ENCODE results near the gene PRR30. TPM values are rescaled to one million over a fixed set of nuclear protein-coding genes. Genes with fewer than 3 reads are reported as not detected.
A peak's percentile ranks its signal among the peaks of the same experiment; 100 is the strongest.

PRR30 gene
- total RNA-seq, 6 experiments from 2014 or later, result not detected

DNA sequence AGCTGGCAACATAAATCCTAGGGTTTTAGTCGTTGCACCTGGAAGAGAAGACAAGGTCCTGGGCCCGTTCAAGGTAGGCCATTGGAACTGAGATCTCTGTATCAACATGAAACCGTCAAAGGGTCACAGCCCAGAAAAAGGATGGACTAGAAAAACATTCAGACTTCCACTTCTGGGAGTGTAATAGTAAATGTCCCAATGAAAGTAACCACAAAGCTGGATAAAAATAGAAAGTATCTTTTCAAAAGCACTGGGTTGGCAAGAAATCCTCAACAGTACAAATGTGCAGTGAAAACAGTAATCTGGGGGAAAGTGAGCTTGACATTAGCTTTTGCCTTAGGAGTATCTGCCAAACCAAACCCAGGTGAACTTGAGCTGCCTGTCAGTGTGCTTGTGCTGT, 33.2 kb downstream of the PRR30 start:
- Mint-ChIP-seq H3K9me3 (no peaks in the 10 kb centered on the region), H3K27me3 (ENCODE audit: insufficient read depth) (peaks cover 33% of the 10 kb centered on the region), H3K27ac (no peak overlapping the region), H3K36me3 (ENCODE audit: low read depth) (no peaks in the 10 kb centered on the region), H3K4me3 (no peak overlapping the region), H3K4me1 (ENCODE audit: low read depth) (no peaks in the 10 kb centered on the region)
- no peak for DNase-seq
- TF ChIP-seq, protein P1, sequence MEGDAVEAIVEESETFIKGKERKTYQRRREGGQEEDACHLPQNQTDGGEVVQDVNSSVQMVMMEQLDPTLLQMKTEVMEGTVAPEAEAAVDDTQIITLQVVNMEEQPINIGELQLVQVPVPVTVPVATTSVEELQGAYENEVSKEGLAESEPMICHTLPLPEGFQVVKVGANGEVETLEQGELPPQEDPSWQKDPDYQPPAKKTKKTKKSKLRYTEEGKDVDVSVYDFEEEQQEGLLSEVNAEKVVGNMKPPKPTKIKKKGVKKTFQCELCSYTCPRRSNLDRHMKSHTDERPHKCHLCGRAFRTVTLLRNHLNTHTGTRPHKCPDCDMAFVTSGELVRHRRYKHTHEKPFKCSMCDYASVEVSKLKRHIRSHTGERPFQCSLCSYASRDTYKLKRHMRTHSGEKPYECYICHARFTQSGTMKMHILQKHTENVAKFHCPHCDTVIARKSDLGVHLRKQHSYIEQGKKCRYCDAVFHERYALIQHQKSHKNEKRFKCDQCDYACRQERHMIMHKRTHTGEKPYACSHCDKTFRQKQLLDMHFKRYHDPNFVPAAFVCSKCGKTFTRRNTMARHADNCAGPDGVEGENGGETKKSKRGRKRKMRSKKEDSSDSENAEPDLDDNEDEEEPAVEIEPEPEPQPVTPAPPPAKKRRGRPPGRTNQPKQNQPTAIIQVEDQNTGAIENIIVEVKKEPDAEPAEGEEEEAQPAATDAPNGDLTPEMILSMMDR (IDR thresholded peaks at IDR 0.05), result no peak

DNA sequence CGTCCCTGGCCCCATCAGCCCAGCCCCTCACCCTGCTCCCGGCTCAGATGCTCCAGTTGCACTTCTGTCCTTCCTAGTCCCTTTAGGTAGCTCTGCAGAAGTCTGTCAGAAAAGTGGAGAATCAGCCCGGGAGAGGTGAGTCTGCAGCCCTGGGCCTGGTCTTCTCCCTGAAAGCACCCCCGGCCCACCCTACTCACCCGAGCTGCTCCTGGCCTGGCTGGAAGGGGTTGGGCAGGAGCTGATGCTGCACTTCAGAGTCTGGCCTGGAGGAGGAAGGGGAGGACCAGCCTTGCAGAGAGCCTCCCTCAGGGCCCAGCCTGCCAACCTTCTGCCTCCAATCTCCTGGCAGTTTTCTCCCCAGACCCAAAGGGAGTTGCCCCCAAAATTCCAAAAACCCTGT, 36.9 kb downstream of the PRR30 start:
- H3K36me3 Mint-ChIP-seq (ENCODE audit: low read depth), result no peaks in the 10 kb centered on the region
- H3K27ac Mint-ChIP-seq, result no peak overlapping the region
- no peaks in the 10 kb centered on the region for H3K9me3 Mint-ChIP-seq
- TF ChIP-seq, protein P1 (IDR thresholded peaks at IDR 0.05), result peak; percentile 22; the same call in 1 of the 2 replicates
- peaks cover 31% of the 10 kb centered on the region for H3K27me3 Mint-ChIP-seq (ENCODE audit: insufficient read depth)
- H3K4me1 Mint-ChIP-seq (ENCODE audit: low read depth), result no peaks in the 10 kb centered on the region
- no peak for DNase-seq
- no peak overlapping the region for H3K4me3 Mint-ChIP-seq

DNA sequence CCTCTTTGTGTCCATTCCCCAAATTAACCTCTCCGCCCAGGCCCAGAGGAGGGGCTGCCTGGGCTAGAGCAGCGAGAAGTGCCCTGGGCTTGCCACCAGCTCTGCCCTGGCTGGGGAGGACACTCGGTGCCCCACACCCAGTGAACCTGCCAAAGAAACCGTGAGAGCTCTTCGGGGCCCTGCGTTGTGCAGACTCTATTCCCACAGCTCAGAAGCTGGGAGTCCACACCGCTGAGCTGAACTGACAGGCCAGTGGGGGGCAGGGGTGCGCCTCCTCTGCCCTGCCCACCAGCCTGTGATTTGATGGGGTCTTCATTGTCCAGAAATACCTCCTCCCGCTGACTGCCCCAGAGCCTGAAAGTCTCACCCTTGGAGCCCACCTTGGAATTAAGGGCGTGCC, 39.2 kb downstream of the PRR30 start:
- Mint-ChIP-seq H3K36me3 (ENCODE audit: low read depth) (no peaks in the 10 kb centered on the region), H3K27ac (no peak overlapping the region), H3K4me1 (ENCODE audit: low read depth) (peaks cover 15% of the 10 kb centered on the region; the same call in 1 of the 2 replicates), H3K27me3 (ENCODE audit: insufficient read depth) (peaks cover 24% of the 10 kb centered on the region), H3K4me3 (no peak overlapping the region), H3K9me3 (no peaks in the 10 kb centered on the region)
- TF ChIP-seq, protein P1 (IDR thresholded peaks at IDR 0.05), result no peak
- DNase-seq, result no peak

DNA sequence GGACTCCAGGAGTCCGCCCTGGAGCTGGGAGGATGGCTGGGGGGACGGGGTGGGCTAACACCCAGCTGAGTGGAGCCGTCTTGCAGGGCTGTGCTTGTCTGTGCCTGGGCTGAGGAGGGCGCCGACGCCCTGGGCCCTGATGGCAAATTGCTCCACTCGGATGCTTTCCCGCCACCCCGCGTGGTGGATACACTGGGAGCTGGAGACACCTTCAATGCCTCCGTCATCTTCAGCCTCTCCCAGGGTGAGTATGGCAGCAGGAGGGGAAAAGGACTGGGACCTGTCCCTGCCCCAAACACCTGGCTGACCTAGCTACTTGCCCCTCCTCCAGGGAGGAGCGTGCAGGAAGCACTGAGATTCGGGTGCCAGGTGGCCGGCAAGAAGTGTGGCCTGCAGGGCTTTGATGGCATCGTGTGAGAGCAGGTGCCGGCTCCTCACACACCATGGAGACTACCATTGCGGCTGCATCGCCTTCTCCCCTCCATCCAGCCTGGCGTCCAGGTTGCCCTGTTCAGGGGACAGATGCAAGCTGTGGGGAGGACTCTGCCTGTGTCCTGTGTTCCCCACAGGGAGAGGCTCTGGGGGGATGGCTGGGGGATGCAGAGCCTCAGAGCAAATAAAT, 39.8 kb downstream of the PRR30 start:
- Mint-ChIP-seq H3K4me1 (ENCODE audit: low read depth) (peaks cover 15% of the 10 kb centered on the region; the same call in 1 of the 2 replicates), H3K27ac (no peak overlapping the region), H3K4me3 (no peak overlapping the region), H3K36me3 (ENCODE audit: low read depth) (no peaks in the 10 kb centered on the region), H3K9me3 (no peaks in the 10 kb centered on the region), H3K27me3 (ENCODE audit: insufficient read depth) (peaks cover 21% of the 10 kb centered on the region)
- DNase-seq, result no peak
- TF ChIP-seq, protein P1 (IDR thresholded peaks at IDR 0.05), result no peak

DNA sequence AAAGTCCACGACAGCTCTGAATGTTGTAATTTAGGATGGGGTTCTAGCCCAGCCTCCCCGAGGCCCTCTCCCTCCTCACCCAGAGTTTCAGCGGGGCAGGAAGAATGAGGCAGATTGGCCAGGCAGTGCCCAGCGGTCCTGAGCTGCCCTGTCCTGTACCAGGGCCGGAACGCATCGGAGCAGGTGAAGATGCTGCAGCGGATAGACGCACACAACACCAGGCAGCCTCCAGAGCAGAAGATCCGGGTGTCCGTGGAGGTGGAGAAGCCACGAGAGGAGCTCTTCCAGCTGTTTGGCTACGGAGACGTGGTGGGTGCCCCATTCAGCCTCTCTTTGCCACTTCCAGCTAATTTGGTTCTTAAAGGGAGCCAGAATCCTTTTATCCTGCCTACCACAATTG, 41.9 kb downstream of the PRR30 start:
- no peaks in the 10 kb centered on the region for H3K9me3 Mint-ChIP-seq
- H3K4me3 Mint-ChIP-seq, result no peak overlapping the region
- no peak for DNase-seq
- no peak overlapping the region for H3K27ac Mint-ChIP-seq
- peaks cover 7% of the 10 kb centered on the region for H3K27me3 Mint-ChIP-seq (ENCODE audit: insufficient read depth)
- peaks cover 21% of the 10 kb centered on the region for H3K4me1 Mint-ChIP-seq (ENCODE audit: low read depth)
- no peaks in the 10 kb centered on the region for H3K36me3 Mint-ChIP-seq (ENCODE audit: low read depth)
- TF ChIP-seq, protein P1 (IDR thresholded peaks at IDR 0.05), result no peak
